ENCODE results near the gene WNT1. TPM values are rescaled to one million over a fixed set of nuclear protein-coding genes. Genes with fewer than 3 reads are reported as not detected.
A peak's percentile ranks its signal among the peaks of the same experiment; 100 is the strongest.

Gene WNT1
- total RNA-seq, 1 donor from 2014 or later, result 28.9 TPM

DNA sequence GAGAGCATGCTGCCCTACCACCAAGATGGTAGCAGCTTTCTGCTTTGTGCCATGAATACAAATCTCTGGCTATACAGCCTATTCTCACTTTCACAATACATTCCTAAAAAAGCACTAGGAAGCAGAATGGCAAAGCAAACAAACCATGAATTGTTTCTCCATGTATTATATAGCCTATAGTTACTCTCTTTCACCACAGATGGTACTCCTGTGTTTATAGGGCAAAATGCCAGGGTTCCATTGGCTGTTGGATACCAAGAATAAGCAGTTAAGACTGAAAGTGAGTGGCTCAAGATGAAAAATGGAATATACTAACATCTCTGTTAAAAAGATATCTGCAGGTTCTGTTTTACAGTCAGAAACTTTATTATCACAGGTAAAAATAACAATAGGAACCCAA lies 31.9 kb upstream of the WNT1 start:
- peaks cover 19% of the 10 kb centered on the region for H3K36me3 Mint-ChIP-seq
- H3K27me3 Mint-ChIP-seq, result no peaks in the 10 kb centered on the region
- H3K4me3 Mint-ChIP-seq, result no peak overlapping the region
- no peaks in the 10 kb centered on the region for H3K9me3 Mint-ChIP-seq
- peaks cover 21% of the 10 kb centered on the region for H3K4me1 Mint-ChIP-seq (ENCODE audit: unreplicated experiment)
- TF ChIP-seq, protein P1, sequence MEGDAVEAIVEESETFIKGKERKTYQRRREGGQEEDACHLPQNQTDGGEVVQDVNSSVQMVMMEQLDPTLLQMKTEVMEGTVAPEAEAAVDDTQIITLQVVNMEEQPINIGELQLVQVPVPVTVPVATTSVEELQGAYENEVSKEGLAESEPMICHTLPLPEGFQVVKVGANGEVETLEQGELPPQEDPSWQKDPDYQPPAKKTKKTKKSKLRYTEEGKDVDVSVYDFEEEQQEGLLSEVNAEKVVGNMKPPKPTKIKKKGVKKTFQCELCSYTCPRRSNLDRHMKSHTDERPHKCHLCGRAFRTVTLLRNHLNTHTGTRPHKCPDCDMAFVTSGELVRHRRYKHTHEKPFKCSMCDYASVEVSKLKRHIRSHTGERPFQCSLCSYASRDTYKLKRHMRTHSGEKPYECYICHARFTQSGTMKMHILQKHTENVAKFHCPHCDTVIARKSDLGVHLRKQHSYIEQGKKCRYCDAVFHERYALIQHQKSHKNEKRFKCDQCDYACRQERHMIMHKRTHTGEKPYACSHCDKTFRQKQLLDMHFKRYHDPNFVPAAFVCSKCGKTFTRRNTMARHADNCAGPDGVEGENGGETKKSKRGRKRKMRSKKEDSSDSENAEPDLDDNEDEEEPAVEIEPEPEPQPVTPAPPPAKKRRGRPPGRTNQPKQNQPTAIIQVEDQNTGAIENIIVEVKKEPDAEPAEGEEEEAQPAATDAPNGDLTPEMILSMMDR (conservative IDR thresholded peaks at IDR 0.05), result no peak
- peak overlapping the region; percentile 22 for H3K27ac Mint-ChIP-seq
- no peak for DNase-seq (ENCODE audit: extremely low spot score, unreplicated experiment)

DNA sequence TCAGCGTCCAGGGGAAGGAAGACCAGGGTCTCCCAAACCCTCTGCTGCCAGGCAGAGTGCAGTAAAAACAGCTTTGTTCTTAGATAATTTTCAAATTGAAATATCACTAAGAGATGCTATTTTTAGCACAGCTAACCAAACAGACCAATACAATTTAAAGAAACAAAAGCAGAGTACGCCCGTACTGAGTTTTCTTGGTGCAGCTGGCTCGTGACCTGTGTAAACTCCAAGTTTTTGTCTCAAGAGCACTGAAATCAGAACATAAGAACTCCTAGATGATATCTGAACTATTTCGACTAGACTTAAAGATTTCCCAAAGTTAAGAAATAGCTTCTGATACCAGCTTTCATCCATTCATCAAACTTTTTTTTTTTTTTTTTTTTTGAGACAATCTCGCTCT lies 31.2 kb upstream of the WNT1 start:
- no peak overlapping the region for H3K4me3 Mint-ChIP-seq
- peaks cover 21% of the 10 kb centered on the region for H3K4me1 Mint-ChIP-seq (ENCODE audit: unreplicated experiment)

DNA sequence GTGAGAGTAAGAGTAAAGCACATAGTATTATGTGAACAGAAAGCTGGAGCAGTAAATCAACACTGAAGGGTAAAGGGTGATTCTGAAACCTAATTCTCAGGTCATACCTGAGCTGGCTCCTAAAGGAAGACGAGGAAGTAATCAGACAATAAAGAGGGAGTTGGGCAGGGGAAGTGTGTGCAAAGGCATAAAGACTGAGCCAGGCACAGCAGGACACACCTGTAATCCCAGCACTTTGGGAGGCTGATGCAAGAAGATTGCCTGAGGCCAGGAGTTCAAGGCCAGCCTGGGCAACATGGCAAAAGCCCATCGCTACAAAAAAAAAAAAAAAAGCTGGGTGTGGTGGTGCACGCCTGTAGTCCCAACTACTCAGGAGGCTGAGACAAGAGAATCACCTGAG lies 30.4 kb upstream of the WNT1 start:
- Mint-ChIP-seq H3K27ac (peak overlapping the region; percentile 18), H3K27me3 (no peaks in the 10 kb centered on the region), H3K9me3 (no peaks in the 10 kb centered on the region), H3K4me3 (no peak overlapping the region), H3K36me3 (peaks cover 14% of the 10 kb centered on the region), H3K4me1 (ENCODE audit: unreplicated experiment) (peaks cover 14% of the 10 kb centered on the region)
- no peak for DNase-seq (ENCODE audit: extremely low spot score, unreplicated experiment)
- TF ChIP-seq, protein P1 (conservative IDR thresholded peaks at IDR 0.05), result no peak

More for the DNA sequence above, 31.2 kb upstream of the WNT1 start:
- TF ChIP-seq, protein P1 (conservative IDR thresholded peaks at IDR 0.05), result no peak
- no peaks in the 10 kb centered on the region for H3K27me3 Mint-ChIP-seq
- DNase-seq (ENCODE audit: extremely low spot score, unreplicated experiment), result no peak
- peaks cover 15% of the 10 kb centered on the region for H3K36me3 Mint-ChIP-seq
- H3K27ac Mint-ChIP-seq, result peak overlapping the region; percentile 22
- H3K9me3 Mint-ChIP-seq, result no peaks in the 10 kb centered on the region

DNA sequence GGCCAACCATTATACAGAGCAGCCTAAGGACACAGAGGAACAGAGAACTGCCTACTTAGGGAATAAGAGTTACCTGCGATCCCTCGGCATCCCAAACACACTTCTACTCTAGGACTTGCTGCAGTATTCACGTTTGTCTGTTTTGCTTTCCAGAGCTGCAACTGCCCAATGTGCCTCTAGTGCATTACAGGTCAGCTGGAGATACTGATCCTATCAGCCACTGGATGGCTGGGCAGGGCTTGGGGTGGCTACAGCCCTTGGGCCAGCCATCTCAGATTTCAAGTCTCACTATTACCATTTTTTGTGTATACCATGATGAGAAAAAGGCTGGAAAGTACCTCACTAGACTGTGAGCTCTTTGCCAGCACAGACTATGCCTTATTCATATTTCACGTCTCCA lies 25.4 kb upstream of the WNT1 start:
- H3K36me3 Mint-ChIP-seq, result peaks cover 21% of the 10 kb centered on the region
- DNase-seq (ENCODE audit: extremely low spot score, unreplicated experiment), result no peak
- no peak overlapping the region for H3K4me3 Mint-ChIP-seq
- H3K9me3 Mint-ChIP-seq, result no peaks in the 10 kb centered on the region
- no peaks in the 10 kb centered on the region for H3K27me3 Mint-ChIP-seq
- H3K27ac Mint-ChIP-seq, result no peak overlapping the region
- TF ChIP-seq, protein P1 (conservative IDR thresholded peaks at IDR 0.05), result no peak
- H3K4me1 Mint-ChIP-seq (ENCODE audit: unreplicated experiment), result peaks cover 20% of the 10 kb centered on the region

DNA sequence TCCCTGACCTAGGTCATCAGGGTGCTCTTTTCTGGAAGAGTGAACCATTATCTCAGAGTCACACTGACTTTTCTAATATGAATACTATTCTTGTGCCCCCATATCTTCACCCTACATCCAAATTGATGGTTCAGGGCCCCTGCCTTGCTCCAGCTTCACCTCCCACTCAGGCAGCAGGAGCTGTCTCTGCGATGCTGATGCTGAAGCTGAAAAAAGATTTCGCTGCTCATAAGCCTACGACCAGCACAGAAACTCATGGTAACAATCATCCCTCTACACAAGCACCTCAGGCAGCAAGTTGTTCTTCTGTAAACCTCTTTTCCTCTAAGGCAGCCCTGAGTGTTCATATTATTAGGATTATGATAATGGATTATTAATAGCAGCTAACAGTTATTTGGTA lies 24.1 kb upstream of the WNT1 start:
- Mint-ChIP-seq H3K27ac (no peak overlapping the region), H3K36me3 (peaks cover 17% of the 10 kb centered on the region), H3K4me1 (ENCODE audit: unreplicated experiment) (peaks cover 24% of the 10 kb centered on the region), H3K9me3 (no peaks in the 10 kb centered on the region), H3K27me3 (no peaks in the 10 kb centered on the region), H3K4me3 (no peak overlapping the region)
- TF ChIP-seq, protein P1 (conservative IDR thresholded peaks at IDR 0.05), result no peak
- no peak for DNase-seq (ENCODE audit: extremely low spot score, unreplicated experiment)

All from type B pancreatic cell (in vitro differentiated cells).